Endometrial microvascular endothelial cells (primary cell): ENCODE results near the gene RIC1. TPM values are rescaled to one million over a fixed set of nuclear protein-coding genes. Genes with fewer than 3 reads are reported as not detected.
"Not testable (repeated sequence)": the region's sequence is repeated elsewhere in the genome, so short reads cannot be mapped to it uniquely, and the experiment has no call there.

Source experiments
- in situ Hi-C: cut with HindIII; loops from 2 replicates; pipeline ENCODE4 v1.10.0; 2017; ENCODE audit warnings: low sequenced_read_pairs, low pct_unique_long_range_greater_than_20kb; ENCODE audit errors: inconsistent ontology term
- total RNA-seq: library from RNA; depleted of rRNA; stranded (reverse); fragments of >200 nt; gene quantifications from one replicate; pipeline ENCODE4 v1.2.3, GENCODE V29; 2015; ENCODE audit errors: inconsistent ontology term

RIC1 gene
- total RNA-seq, 1 donor from 2014 or later = 18.1 TPM

DNA sequence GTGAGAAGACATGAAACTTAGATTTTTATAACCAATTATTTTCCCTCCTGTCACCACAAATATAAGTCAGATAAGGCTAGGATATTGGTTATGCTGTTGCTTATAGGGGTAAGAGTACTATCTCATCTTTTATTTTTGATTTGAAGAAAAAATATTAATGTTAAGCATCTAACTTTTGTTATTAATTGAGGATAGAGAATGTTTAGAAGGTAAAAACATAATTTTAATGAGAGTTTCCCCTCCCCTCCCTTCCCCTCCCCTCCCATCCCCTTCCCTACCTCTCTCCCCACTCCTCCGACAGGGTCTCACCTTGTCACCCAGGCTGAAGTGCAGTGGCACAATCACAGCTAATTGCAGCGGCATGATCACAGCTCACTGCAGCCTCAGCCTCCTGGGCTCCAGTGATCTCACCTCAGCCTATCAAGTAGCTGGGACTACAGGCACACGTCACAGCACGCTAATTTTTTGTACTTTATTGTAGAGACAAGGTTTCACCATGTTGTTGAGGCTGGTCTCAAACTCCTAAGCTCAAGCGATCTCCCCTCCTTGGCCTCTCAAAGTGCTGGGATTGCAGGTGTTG is 86.7 kb downstream of the RIC1 start:
- in situ Hi-C loops = no loop called here

DNA sequence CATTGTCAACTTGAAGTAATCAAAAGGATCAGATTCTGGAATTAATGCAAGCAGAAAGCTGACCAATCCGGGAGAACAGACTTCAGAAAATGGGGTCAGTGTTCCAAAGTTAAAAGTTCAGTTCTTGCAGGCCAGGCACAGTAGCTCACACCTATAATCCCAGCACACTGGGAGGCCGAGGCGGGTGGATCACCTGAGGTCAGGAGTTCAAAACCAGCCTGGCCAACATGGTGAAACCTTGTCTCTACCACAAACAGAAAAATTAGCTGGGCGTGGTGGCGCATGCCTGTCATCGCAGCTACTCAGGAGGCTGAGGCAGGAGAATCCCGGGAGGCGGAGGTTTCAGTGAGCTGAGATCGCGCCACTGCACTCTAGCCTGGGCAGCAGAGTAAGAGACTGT is 88.5 kb downstream of the RIC1 start:
- in situ Hi-C loops = not testable (repeated sequence)

DNA sequence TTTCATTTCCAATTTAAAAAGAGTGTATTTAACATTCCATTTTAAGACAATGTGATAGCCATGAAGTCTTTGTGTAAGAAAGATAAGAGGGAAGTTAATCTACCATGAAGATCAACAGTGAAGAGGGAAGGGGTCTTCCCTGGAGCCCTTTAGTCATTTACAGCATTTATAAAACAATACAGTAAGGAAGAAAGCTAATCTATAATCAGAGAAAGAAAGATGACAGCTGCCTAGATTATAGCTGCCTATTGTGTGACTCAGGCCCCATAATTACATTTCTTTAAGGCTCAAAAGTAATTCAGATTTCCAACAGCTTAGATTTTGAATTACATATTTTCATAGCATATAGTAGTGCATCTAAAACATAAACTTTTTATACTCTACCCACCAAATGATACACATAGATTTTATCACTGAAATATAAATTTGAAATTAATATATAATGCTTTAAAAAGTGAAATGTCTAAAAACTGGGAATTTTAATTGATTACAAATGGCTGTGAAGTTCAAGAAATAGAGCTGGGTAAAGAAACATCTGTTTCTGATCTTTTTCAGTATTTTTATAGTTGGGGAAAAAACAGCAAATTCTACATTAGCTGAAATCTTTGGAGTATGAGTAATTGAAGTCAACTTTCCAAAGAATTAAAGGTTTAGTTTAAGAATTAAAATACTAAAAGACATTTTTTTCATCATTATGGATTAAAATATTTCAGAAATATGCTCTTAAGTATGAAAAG is 89.6 kb downstream of the RIC1 start:
- in situ Hi-C loops = no loop called here

GRCh38 chr9:5719100-5719926 is 90.4 kb downstream of the RIC1 start:
- in situ Hi-C loops = no loop called here

DNA sequence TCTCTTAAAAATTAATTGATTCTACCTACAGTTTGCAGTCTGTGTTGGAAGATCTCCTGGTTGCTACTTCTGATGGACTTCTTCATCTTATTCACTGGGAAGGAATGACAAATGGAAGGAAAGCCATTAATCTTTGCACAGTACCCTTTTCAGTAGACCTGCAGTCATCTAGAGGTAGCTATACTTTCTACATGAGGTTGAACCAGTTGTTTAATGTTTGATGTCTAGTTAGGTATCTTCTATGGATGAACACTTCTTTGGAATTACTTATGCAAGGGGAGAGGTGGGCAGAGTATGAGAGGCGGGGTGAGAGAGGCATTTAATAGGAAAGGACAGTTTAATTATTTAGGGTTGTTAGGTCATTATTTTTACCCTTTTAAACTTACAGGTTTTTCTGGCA is 91.2 kb downstream of the RIC1 start:
- in situ Hi-C loops = no loop called here

DNA sequence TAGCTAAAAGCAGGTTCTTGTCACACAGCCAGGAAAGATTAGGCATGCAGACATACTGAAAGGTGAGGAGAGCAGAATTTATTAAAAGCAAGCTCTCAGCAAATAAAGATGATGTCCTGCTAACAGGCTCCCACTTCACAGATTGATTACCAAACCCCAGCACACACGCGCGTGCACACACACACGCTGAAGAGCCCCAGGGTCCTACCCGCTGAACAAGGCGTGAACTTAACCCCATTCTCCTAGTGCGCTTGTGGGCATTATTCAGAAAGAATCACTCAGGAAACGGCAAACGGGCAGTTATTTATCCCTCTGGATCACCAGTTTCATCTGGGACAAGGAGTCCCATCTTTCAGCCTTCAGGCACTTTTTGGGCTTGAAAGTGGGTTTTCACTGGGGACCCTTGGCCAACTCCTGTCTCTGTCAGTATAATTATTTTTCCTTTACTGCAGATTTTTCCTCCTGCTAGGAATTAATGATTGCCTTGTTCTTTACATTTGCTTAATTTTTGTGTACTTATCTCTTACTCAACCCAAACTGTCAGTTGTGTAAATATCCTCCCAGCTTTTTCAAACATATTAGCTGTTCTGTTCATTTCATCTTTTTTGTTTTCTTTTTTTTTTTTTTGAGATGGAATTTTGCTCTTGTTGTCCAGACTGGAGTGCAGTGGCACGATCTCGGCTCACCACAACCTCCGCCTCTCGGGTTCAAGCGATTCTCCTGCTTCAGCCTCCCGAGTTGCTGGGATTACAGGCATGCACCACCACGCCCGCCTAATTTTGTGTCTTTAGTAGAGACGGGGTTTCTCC is 92.6 kb downstream of the RIC1 start:
- in situ Hi-C loops = no loop called here

DNA sequence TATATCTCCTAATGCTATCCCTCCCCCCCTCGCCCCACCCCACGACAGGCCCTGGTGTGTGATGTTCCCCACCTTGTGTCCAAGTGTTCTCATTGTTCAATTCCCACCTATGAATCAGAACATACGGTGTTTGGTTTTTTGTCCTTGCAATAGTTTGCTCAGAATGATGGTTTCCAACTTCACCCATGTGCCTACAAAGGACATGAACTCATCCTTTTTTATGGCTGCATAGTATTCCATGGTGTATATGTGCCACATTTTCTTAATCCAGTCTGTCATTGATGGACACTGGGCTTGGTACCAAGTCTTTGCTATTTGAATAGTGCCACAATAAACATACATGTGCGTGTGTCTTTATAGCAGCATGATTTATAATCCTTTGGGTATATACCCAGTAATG is 93.8 kb downstream of the RIC1 start:
- in situ Hi-C loops = not testable (repeated sequence)

- in situ Hi-C loops = no loop called here
Observed at GRCh38 chr9:5735072-5735471, 106.2 kb downstream of the RIC1 start.

DNA sequence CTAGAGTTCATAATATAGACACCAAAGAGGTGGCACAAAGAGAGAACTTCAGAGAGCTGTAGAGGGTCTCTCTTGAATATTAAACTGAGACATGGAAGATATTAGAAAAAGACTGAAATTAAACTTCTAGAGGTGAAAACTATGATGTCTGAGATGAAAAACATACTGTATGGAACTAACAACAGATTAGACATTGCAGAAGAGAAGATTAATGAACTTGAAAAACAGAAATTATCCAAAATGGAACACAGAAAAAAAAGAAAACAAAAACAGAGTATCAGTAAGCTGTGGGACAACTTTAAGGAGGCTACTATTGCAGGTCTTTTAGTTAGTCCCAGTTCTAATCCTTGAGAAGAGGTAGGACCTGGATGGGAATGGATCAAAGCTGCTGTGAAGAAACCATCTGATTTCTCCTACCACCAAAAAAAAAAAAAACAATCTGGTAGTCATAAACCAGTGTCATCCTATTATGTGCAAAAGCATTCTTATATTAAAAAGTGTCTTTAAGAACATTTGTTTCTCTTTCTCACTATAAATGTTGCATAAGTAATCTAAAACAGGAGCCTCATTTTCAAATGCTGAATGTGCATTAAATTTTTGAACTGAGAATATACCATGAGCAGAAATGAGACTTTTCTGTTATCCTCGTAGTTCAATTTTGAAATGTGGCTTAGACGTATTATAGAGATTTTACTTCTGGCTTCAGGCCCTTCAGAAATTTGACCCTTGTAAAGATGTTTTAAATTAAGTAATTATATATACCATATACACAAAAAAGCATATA is 107.8 kb downstream of the RIC1 start:
- in situ Hi-C loops = no loop called here

GRCh38 chr9:5743109-5743508 is 114.2 kb downstream of the RIC1 start:
- in situ Hi-C loops = no loop called here

- in situ Hi-C loops = no loop called here
Observed at GRCh38 chr9:5748438-5748837, 119.5 kb downstream of the RIC1 start.

DNA sequence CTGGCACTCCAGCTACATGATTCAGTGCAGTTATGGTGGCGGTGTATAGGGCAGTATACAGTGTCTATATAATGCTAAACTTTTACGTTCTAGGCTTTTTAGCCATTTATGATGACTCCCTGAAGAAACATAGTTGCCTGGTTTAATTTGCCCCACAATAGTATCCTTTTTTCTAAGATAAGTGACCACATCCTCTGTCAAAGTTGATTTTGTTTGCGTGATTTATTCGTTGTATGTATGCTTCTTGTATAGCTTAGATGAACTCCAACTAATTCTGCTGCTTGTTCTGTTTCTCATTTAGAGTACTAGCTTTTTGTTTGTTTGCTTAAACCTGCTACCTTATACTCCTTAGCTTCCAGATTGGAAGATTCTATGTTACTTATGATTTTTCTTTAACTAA is 120.4 kb downstream of the RIC1 start:
- in situ Hi-C loops = no loop called here

GRCh38 chr9:5750569-5750968 is 121.7 kb downstream of the RIC1 start:
- in situ Hi-C loops = no loop called here

DNA sequence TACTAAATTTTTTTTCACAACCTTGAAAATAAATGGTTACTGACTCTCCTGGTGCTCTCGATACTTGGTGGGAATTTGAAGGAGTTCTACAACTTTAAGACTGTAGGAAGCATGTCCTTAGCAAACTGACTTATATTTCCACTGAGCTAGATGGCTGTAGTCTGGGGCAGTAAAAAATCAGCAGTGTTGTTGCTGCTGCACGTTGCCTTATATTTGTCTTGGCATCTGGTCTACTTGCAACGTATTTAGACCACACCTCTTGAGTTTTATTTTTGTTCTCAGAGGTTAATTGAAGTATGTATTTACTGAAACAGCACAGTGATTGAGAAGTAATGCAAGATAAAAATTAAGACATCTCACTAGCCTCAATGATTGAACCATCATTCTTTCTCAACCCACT is 127.7 kb downstream of the RIC1 start:
- in situ Hi-C loops = no loop called here

DNA sequence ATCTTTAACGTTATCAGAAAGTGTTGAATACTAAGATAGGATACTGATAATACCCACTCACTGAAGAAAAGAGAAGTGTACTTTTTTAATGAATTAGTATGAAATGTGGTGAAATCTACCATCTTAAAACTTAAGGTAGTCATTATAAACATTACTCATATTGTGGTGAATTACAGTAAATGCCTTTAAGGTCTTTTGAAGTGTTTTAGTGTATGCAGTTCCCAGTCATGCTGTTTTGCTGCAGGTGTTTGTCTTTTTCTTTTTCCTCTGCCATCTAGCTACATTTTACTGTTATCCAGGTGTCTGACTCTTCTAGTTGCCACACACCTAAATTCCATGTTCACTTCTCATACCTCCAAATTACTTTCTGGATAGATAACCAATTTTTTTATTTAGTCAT is 131.4 kb downstream of the RIC1 start:
- in situ Hi-C loops = no loop called here

DNA sequence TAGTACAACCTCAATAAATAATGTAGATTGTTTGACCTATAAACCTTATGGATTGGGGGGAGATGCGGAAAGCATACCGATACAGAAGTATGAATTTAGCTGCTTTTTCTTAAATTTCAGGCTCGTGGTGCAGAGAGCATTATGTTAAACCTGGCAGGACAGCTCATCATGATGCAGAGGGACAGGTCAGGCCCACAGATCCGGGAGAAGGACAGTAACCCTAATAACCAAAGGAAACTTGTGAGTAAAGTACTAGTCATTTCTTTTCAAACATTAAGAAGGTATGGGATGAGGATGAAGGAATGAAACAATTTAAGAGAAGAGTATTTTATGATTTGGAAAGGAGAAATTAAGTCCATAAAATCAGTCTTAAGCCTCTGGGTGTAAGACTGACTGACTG is 133.5 kb downstream of the RIC1 start:
- in situ Hi-C loops = no loop called here

DNA sequence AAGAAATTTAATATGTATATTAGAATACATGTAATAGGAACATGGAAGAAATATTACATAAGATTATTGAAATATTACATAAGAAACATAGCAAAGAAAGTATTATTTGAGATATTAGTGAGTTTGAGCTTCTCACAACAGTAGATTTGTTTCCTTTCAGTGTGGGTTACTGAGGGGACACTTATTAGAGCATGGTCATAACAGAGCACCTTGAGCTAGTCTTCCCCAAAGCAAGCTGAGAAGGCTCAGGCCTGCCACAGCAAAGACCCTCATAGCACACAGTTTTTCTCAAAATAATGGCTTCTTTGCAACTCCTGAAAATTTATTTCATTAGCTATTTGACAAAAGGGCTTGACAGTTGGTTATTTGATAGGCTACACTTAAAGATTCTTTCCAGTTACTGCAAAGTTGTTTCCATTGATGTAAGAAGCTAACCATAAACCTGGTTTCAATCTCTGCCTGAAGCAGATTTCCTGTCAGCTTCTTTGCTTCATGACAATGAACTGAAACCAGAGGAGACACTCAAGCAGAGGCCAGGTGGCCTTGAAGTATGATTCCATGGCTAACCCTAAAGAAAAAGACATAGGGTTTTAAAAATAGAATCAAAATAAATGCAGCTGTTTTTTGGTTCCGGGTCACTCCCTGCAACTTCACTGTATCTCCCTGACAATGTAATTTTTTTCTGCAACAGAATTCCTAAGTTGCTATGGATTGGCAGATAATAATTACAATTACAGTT is 135.4 kb downstream of the RIC1 start:
- in situ Hi-C loops = no loop called here
